ENCODE measurements around the gene IZUMO4. TPM values are rescaled to one million over a fixed set of nuclear protein-coding genes. Genes with fewer than 3 reads are reported as not detected.

The IZUMO4 gene
- polyA plus RNA-seq, 1 donor from 2014 or later: 39.3 TPM

GRCh38 chr19:2048959-2049740 is 47.6 kb upstream of the IZUMO4 start:
- no peaks in the 10 kb centered on the region for H3F3A ChIP-seq (ENCODE audit: insufficient read depth, low read length, poor library complexity, severe bottlenecking)
- H4K20me1 ChIP-seq (ENCODE audit: insufficient read depth): peaks cover 6% of the 10 kb centered on the region
- peaks cover 29% of the 10 kb centered on the region for H3K79me2 ChIP-seq (replicated peaks; ENCODE audit: insufficient read depth, low read length)
- TF ChIP-seq EP300 (conservative IDR thresholded peaks at IDR 0.05; ENCODE audit: poor library complexity, severe bottlenecking) (no peak), REST (IDR thresholded peaks at IDR 0.05; ENCODE audit: borderline replicate concordance) (no peak), POLR2AphosphoS5 (IDR thresholded peaks at IDR 0.05) (no peak), CTCF (IDR thresholded peaks at IDR 0.05; ENCODE audit: poor library complexity, severe bottlenecking) (no peak), RAD21 (conservative IDR thresholded peaks at IDR 0.05) (no peak), EZH2 (IDR thresholded peaks at IDR 0.05; ENCODE audit: borderline replicate concordance, insufficient read depth, low read length, poor library complexity, severe bottlenecking) (no peak), SMC3 (conservative IDR thresholded peaks at IDR 0.05; ENCODE audit: poor library complexity) (no peak), TAF1 (IDR thresholded peaks at IDR 0.05; ENCODE audit: low read depth) (no peak), MXI1 (conservative IDR thresholded peaks at IDR 0.05; ENCODE audit: poor library complexity, severe bottlenecking) (no peak)
- no peaks in the 10 kb centered on the region for H3K36me3 ChIP-seq (ENCODE audit: insufficient read depth, low read length)
- H3K9ac ChIP-seq (ENCODE audit: low read length): peak overlapping the region; percentile 82
- peak overlapping the region; percentile 97 for H3K4me2 ChIP-seq (ENCODE audit: low read length)
- peak overlapping the region; percentile 98 for H3K4me3 ChIP-seq (ENCODE audit: low read length)
- no peaks in the 10 kb centered on the region for H3K9me2 ChIP-seq (ENCODE audit: insufficient read depth, low read length)
- H3K27ac ChIP-seq (ENCODE audit: low read length): no peak overlapping the region
- H2AFZ ChIP-seq (ENCODE audit: low read depth, low read length): no peak overlapping the region
- no peaks in the 10 kb centered on the region for H3K27me3 ChIP-seq (ENCODE audit: insufficient read depth, low read depth, low read length)
- H3K9me3 ChIP-seq (ENCODE audit: low read length): no peaks in the 10 kb centered on the region

GRCh38 chr19:2049741-2050348 is 46.9 kb upstream of the IZUMO4 start:
- Histone ChIP-seq H3F3A (ENCODE audit: insufficient read depth, low read length, poor library complexity, severe bottlenecking) (no peaks in the 10 kb centered on the region), H2AFZ (ENCODE audit: low read depth, low read length) (no peak overlapping the region), H3K9me2 (ENCODE audit: insufficient read depth, low read length) (no peaks in the 10 kb centered on the region), H3K79me2 (replicated peaks; ENCODE audit: insufficient read depth, low read length) (peaks cover 29% of the 10 kb centered on the region), H4K20me1 (ENCODE audit: insufficient read depth) (peaks cover 6% of the 10 kb centered on the region), H3K4me3 (ENCODE audit: low read length) (peak overlapping the region; percentile 98), H3K27ac (ENCODE audit: low read length) (peak overlapping the region; percentile 16), H3K9me3 (ENCODE audit: low read length) (no peaks in the 10 kb centered on the region), H3K36me3 (ENCODE audit: insufficient read depth, low read length) (no peaks in the 10 kb centered on the region), H3K4me2 (ENCODE audit: low read length) (peak overlapping the region; percentile 97), H3K27me3 (ENCODE audit: insufficient read depth, low read depth, low read length) (no peaks in the 10 kb centered on the region), H3K9ac (ENCODE audit: low read length) (peak overlapping the region; percentile 82)
- TF ChIP-seq REST (IDR thresholded peaks at IDR 0.05; ENCODE audit: borderline replicate concordance): no peak
- no peak for TF ChIP-seq POLR2AphosphoS5 (IDR thresholded peaks at IDR 0.05)
- TF ChIP-seq EZH2 (IDR thresholded peaks at IDR 0.05; ENCODE audit: borderline replicate concordance, insufficient read depth, low read length, poor library complexity, severe bottlenecking): no peak
- no peak for TF ChIP-seq TAF1 (IDR thresholded peaks at IDR 0.05; ENCODE audit: low read depth)
- no peak for TF ChIP-seq MXI1 (conservative IDR thresholded peaks at IDR 0.05; ENCODE audit: poor library complexity, severe bottlenecking)
- no peak for TF ChIP-seq EP300 (conservative IDR thresholded peaks at IDR 0.05; ENCODE audit: poor library complexity, severe bottlenecking)
- TF ChIP-seq CTCF (IDR thresholded peaks at IDR 0.05; ENCODE audit: poor library complexity, severe bottlenecking): no peak
- TF ChIP-seq RAD21 (conservative IDR thresholded peaks at IDR 0.05): no peak
- TF ChIP-seq SMC3 (conservative IDR thresholded peaks at IDR 0.05; ENCODE audit: poor library complexity): no peak
